Measurements from ENCODE around the gene HELB. TPM values are rescaled to one million over a fixed set of nuclear protein-coding genes. Genes with fewer than 3 reads are reported as not detected.

Gene HELB
- total and polyA plus RNA-seq, 8 donors: 3.8 to 7.7 (median 6.2) TPM

- Histone ChIP-seq H3K9me3 (no peaks in the 10 kb centered on the region), H3K36me3 (no peaks in the 10 kb centered on the region), H3K27me3 (no peaks in the 10 kb centered on the region), H3K4me3 (no peak overlapping the region), H3K27ac (no peak overlapping the region), H3K4me1 (no peaks in the 10 kb centered on the region)
- TF ChIP-seq CTCF (IDR thresholded peaks at IDR 0.05): no peak
- ATAC-seq: no peak
- no peak for DNase-seq
- intact Hi-C loops (cut with DNase I): no loop called here
These were observed 57.0 kb downstream of the HELB start for GRCh38 chr12:66359300-66359699.

- Histone ChIP-seq H3K4me3 (no peak overlapping the region), H3K27ac (no peak overlapping the region), H3K4me1 (no peaks in the 10 kb centered on the region), H3K9me3 (no peaks in the 10 kb centered on the region), H3K36me3 (no peaks in the 10 kb centered on the region), H3K27me3 (no peaks in the 10 kb centered on the region)
- ATAC-seq (no peak), DNase-seq (no peak)
- TF ChIP-seq CTCF (IDR thresholded peaks at IDR 0.05): no peak
- intact Hi-C loops (cut with DNase I): no loop called here
These were observed 59.4 kb downstream of the HELB start for GRCh38 chr12:66361703-66362102.

- H3K4me1 ChIP-seq: no peaks in the 10 kb centered on the region
- H3K27ac ChIP-seq: no peak overlapping the region
- ATAC-seq (no peak), DNase-seq (no peak)
- no peak for TF ChIP-seq CTCF (IDR thresholded peaks at IDR 0.05)
- intact Hi-C loops (cut with DNase I): no loop called here
- H3K27me3 ChIP-seq: no peaks in the 10 kb centered on the region
- H3K36me3 ChIP-seq: no peaks in the 10 kb centered on the region
- no peaks in the 10 kb centered on the region for H3K9me3 ChIP-seq
- no peak overlapping the region for H3K4me3 ChIP-seq
These were observed 63.6 kb downstream of the HELB start for GRCh38 chr12:66365718-66366490.

GRCh38 chr12:66367015-66367667 is 64.8 kb downstream of the HELB start:
- DNase-seq (no peak), ATAC-seq (no peak)
- Histone ChIP-seq H3K4me3 (no peak overlapping the region), H3K4me1 (no peaks in the 10 kb centered on the region), H3K27me3 (no peaks in the 10 kb centered on the region), H3K9me3 (no peaks in the 10 kb centered on the region), H3K36me3 (no peaks in the 10 kb centered on the region), H3K27ac (no peak overlapping the region)
- TF ChIP-seq CTCF (IDR thresholded peaks at IDR 0.05): no peak
- intact Hi-C loops (cut with DNase I): no loop called here

- no peaks in the 10 kb centered on the region for H3K36me3 ChIP-seq
- H3K4me3 ChIP-seq: no peak overlapping the region
- H3K9me3 ChIP-seq: no peaks in the 10 kb centered on the region
- no peaks in the 10 kb centered on the region for H3K4me1 ChIP-seq
- intact Hi-C loops (cut with DNase I): no loop called here
- TF ChIP-seq CTCF (IDR thresholded peaks at IDR 0.05): no peak
- DNase-seq (no peak), ATAC-seq (no peak)
- no peak overlapping the region for H3K27ac ChIP-seq
- no peaks in the 10 kb centered on the region for H3K27me3 ChIP-seq
These were observed 69.7 kb downstream of the HELB start for GRCh38 chr12:66371982-66372381.

All from left lung (tissue), 10 donors.